ENCODE results near the gene SLC25A25. TPM values are rescaled to one million over a fixed set of nuclear protein-coding genes. Genes with fewer than 3 reads are reported as not detected.

Gene SLC25A25
- total RNA-seq, 1 donor from 2014 or later: 7.3 TPM

GRCh38 chr9:128153947-128154695, 86.1 kb downstream of the SLC25A25 start:
- no peak overlapping the region for H3K4me3 ChIP-seq (ENCODE audit: low read depth, low read length)
- DNase-seq (ENCODE audit: low read depth): no peak
- TF ChIP-seq CTCF (conservative IDR thresholded peaks at IDR 0.05; ENCODE audit: low read depth, low read length): no peak

GRCh38 chr9:128155736-128156500, 87.9 kb downstream of the SLC25A25 start:
- DNase-seq (ENCODE audit: low read depth): no peak
- no peak overlapping the region for H3K4me3 ChIP-seq (ENCODE audit: low read depth, low read length)
- no peak for TF ChIP-seq CTCF (conservative IDR thresholded peaks at IDR 0.05; ENCODE audit: low read depth, low read length)

Other genes with a start within 250 kb of the SLC25A25 start
- gene ENG, start 213.6 kb upstream of the SLC25A25 start, total RNA-seq: 5.0 and 10.6 TPM in 2 replicates
- gene AK1, start 190.6 kb upstream of the SLC25A25 start, total RNA-seq: 48.1 and 58.3 TPM in 2 replicates
- gene ST6GALNAC6, start 168.6 kb upstream of the SLC25A25 start, total RNA-seq: 23.5 and 25.8 TPM in 2 replicates
- 27.4 and 28.2 TPM in 2 replicates for gene ST6GALNAC4, start 151.2 kb upstream of the SLC25A25 start, total RNA-seq
- 0.87 and 6.9 TPM in 2 replicates for gene PIP5KL1, start 137.5 kb upstream of the SLC25A25 start, total RNA-seq
- gene DPM2, start 130.4 kb upstream of the SLC25A25 start, total RNA-seq: 26.2 and 26.5 TPM in 2 replicates
- gene EEIG1, start 87.2 kb upstream of the SLC25A25 start, total RNA-seq: 3.9 and 5.0 TPM in 2 replicates
- gene NAIF1, start 912 bp upstream of the SLC25A25 start, total RNA-seq: 7.0 and 9.0 TPM in 2 replicates
- 58.5 and 91.0 TPM in 2 replicates for gene PTGES2, start 59.5 kb downstream of the SLC25A25 start, total RNA-seq
- 45.7 and 106 TPM in 2 replicates for gene LCN2, start 81.2 kb downstream of the SLC25A25 start, total RNA-seq
- gene BBLN, start 92.0 kb downstream of the SLC25A25 start, total RNA-seq: 194 and 269 TPM in 2 replicates
- 56.7 and 76.7 TPM in 2 replicates for gene CIZ1, start 123.3 kb downstream of the SLC25A25 start, total RNA-seq
- gene DNM1, start 135.1 kb downstream of the SLC25A25 start, total RNA-seq: 2.6 and 16.7 TPM in 2 replicates
- gene GOLGA2, start 207.8 kb downstream of the SLC25A25 start, total RNA-seq: 35.9 and 41.3 TPM in 2 replicates
- 25.3 and 37.4 TPM in 2 replicates for gene SWI5, start 208.0 kb downstream of the SLC25A25 start, total RNA-seq